Measurements from ENCODE around the gene NUDT13.

DNA sequence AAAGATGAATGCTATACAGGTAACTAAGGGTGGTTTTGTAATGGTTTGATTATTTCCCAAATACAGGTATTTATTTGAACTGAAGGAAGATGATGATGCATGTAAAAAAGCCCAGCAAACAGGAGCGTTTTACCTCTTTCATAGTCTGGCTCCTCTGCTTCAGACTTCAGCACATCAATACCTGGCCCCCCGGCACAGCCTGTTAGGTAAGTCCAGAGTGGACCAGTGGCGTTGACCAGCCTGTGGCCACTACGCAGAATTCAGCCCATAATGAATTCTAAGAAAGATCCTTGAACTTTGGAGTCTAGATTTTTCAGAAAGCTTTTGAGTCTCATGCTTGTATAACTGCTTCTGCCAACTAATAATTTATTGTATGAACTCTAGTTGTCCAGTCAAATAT lies 9.7 kb downstream of the NUDT13 start:
- TF ChIP-seq POLR2AphosphoS5 (IDR thresholded peaks at IDR 0.05; ENCODE audit: low read depth, low read length) (no peak), POLR2A (IDR thresholded peaks at IDR 0.05; ENCODE audit: low read depth, low read length) (no peak), TAF1 (IDR thresholded peaks at IDR 0.05; ENCODE audit: borderline replicate concordance, low read depth, low read length) (no peak)
